ENCODE results near the gene SPTLC3. TPM values are rescaled to one million over a fixed set of nuclear protein-coding genes. Genes with fewer than 3 reads are reported as not detected.
A peak's percentile ranks its signal among the peaks of the same experiment; 100 is the strongest.

The SPTLC3 gene
- total and polyA plus RNA-seq, 2 of the 13 experiments (the other 11 are each of a cell fraction or from before 2014, with no cell fraction given) = 20.5 to 95.6 TPM

DNA sequence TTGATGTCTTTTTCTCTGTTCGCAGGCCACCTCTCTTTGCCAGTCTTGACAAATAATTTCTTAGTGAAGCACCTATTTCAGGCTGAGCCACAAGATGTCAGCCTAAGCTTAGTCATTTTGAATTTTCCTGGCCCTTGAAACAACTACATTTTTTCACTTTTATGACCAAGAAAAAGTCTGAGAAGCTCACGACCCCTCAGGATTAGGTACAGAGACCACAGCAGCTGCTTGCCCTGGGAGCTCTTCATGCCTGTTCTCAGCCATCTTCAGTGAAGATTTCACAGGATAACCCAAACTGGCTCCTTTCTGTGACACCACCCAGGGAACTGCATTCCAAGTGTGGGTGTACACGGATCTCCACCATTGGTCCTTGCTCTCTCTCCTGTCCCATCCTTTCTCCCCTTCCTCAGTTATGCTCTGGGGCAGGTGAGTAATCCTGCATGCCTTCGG is 38.4 kb upstream of the SPTLC3 start:
- Histone ChIP-seq H3K27me3 (ENCODE audit: control insufficient read depth in 1 of 2, insufficient read depth in 2 of 2, low read length in 2 of 2) (no peaks in the 10 kb centered on the region), H3K4me1 (ENCODE audit: insufficient read depth, low read length) (peaks cover 30% of the 10 kb centered on the region), H3K36me3 (replicated peaks in 1 of 2; ENCODE audit: control insufficient read depth in 1 of 2, insufficient read depth in 2 of 2, low read length in 2 of 2) (no peaks in the 10 kb centered on the region), H3K4me2 (ENCODE audit: low read depth, low read length) (peak overlapping the region; percentile 14; the same call in 1 of the 2 replicates), H3K79me2 (ENCODE audit: insufficient read depth, low read length) (no peaks in the 10 kb centered on the region), H3K4me3 (replicated peaks in 1 of 3; ENCODE audit: insufficient read depth in 1 of 3, low read depth in 2 of 3, low read length in 3 of 3) (no peak overlapping the region), H3K9ac (ENCODE audit: insufficient read depth, low read depth, low read length) (no peak overlapping the region), H2AFZ (ENCODE audit: low read length) (no peak overlapping the region), H4K20me1 (ENCODE audit: insufficient read depth, low read length) (no peaks in the 10 kb centered on the region), H3K27ac (ENCODE audit: extremely low read length, insufficient read depth, low read length) (no peak overlapping the region), H3K9me3 (ENCODE audit: low read length) (peaks cover 23% of the 10 kb centered on the region)
- intact Hi-C loops (cut with micrococcal nuclease; ENCODE audit: unreplicated experiment) (loop anchor here (1.0 to 5.0 kb wide), 5 partner anchors 45 to 576 kb away; no protein-coding TSS in a partner anchor), in situ Hi-C loops (cut with HindIII; ENCODE audit: extremely low pct_ligation_motif_present, low pct_unique_long_range_greater_than_20kb) (loop anchor here (10.0 to 25.0 kb wide), 2 partner anchors 317 to 814 kb away; partner anchors contain the start of genes ESF1 and NDUFAF5)
- BruUV-seq (replicated peaks) = no TSS peak
- ChIA-PET CTCF (ENCODE audit: low intra/inter-chr PET ratio, low total read pairs) (interaction anchor here (1.4 to 6.2 kb wide), 6 partner anchors 38 to 291 kb away, joined by 4 to 164 read pairs (median 10); partner anchors contain the start of gene SPTLC3), POLR2A (interaction anchor here (1.1 kb wide), 1 partner anchor 292 kb away, joined by 3 read pairs; no protein-coding TSS in a partner anchor)
- DNase-seq (ENCODE audit: low spot score) (peak; percentile 74), ATAC-seq (peak; percentile 80), FAIRE-seq (peak; percentile 58)
- WGBS (ENCODE audit: low lambda C conversion rate) = 56% methylated on average over 4 of the region's 4 CpGs
- no peak for TF ChIP-seq MAFF (IDR thresholded peaks at IDR 0.05; ENCODE audit: low read depth, low read length)
- TF ChIP-seq ZNF3 (CRISPR knock-in tag; IDR thresholded peaks at IDR 0.05) = no peak
- 0 out of 2 replicates have a peak, but pooled peaks have one; percentile 65 for TF ChIP-seq TOE1 (CRISPR knock-in tag; IDR thresholded peaks at IDR 0.05)
- TF ChIP-seq SRSF1 (optimal IDR thresholded peaks at IDR 0.05; ENCODE audit: low read depth, low read length) = no peak
- TF ChIP-seq, protein P1, sequence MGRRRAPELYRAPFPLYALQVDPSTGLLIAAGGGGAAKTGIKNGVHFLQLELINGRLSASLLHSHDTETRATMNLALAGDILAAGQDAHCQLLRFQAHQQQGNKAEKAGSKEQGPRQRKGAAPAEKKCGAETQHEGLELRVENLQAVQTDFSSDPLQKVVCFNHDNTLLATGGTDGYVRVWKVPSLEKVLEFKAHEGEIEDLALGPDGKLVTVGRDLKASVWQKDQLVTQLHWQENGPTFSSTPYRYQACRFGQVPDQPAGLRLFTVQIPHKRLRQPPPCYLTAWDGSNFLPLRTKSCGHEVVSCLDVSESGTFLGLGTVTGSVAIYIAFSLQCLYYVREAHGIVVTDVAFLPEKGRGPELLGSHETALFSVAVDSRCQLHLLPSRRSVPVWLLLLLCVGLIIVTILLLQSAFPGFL (CRISPR knock-in tag; IDR thresholded peaks at IDR 0.05) = no peak
- no peak for TF ChIP-seq ZNF101 (CRISPR knock-in tag; IDR thresholded peaks at IDR 0.05; ENCODE audit: borderline replicate concordance, low read depth)
- peak; percentile 82; the same call in 1 of the 2 replicates for TF ChIP-seq ZNF383 (CRISPR knock-in tag; IDR thresholded peaks at IDR 0.05; ENCODE audit: borderline replicate concordance)
- peak; percentile 65 for TF ChIP-seq REPIN1 (CRISPR knock-in tag; IDR thresholded peaks at IDR 0.05; ENCODE audit: borderline replicate concordance, low read depth)
- TF ChIP-seq, protein P2, sequence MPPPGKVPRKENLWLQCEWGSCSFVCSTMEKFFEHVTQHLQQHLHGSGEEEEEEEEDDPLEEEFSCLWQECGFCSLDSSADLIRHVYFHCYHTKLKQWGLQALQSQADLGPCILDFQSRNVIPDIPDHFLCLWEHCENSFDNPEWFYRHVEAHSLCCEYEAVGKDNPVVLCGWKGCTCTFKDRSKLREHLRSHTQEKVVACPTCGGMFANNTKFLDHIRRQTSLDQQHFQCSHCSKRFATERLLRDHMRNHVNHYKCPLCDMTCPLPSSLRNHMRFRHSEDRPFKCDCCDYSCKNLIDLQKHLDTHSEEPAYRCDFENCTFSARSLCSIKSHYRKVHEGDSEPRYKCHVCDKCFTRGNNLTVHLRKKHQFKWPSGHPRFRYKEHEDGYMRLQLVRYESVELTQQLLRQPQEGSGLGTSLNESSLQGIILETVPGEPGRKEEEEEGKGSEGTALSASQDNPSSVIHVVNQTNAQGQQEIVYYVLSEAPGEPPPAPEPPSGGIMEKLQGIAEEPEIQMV (CRISPR knock-in tag; IDR thresholded peaks at IDR 0.05; ENCODE audit: low read depth) = no peak
- TF ChIP-seq ZNF256 (CRISPR knock-in tag; conservative IDR thresholded peaks at IDR 0.05) = no peak
- TF ChIP-seq NFIC (IDR thresholded peaks at IDR 0.05; ENCODE audit: low read length) = no peak
- no peak for TF ChIP-seq ZNF574 (CRISPR knock-in tag; IDR thresholded peaks at IDR 0.05)
- TF ChIP-seq, protein P3, sequence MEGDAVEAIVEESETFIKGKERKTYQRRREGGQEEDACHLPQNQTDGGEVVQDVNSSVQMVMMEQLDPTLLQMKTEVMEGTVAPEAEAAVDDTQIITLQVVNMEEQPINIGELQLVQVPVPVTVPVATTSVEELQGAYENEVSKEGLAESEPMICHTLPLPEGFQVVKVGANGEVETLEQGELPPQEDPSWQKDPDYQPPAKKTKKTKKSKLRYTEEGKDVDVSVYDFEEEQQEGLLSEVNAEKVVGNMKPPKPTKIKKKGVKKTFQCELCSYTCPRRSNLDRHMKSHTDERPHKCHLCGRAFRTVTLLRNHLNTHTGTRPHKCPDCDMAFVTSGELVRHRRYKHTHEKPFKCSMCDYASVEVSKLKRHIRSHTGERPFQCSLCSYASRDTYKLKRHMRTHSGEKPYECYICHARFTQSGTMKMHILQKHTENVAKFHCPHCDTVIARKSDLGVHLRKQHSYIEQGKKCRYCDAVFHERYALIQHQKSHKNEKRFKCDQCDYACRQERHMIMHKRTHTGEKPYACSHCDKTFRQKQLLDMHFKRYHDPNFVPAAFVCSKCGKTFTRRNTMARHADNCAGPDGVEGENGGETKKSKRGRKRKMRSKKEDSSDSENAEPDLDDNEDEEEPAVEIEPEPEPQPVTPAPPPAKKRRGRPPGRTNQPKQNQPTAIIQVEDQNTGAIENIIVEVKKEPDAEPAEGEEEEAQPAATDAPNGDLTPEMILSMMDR (CRISPR knock-in tag; IDR thresholded peaks at IDR 0.05) = peak; percentile 91
- TF ChIP-seq, protein P4, sequence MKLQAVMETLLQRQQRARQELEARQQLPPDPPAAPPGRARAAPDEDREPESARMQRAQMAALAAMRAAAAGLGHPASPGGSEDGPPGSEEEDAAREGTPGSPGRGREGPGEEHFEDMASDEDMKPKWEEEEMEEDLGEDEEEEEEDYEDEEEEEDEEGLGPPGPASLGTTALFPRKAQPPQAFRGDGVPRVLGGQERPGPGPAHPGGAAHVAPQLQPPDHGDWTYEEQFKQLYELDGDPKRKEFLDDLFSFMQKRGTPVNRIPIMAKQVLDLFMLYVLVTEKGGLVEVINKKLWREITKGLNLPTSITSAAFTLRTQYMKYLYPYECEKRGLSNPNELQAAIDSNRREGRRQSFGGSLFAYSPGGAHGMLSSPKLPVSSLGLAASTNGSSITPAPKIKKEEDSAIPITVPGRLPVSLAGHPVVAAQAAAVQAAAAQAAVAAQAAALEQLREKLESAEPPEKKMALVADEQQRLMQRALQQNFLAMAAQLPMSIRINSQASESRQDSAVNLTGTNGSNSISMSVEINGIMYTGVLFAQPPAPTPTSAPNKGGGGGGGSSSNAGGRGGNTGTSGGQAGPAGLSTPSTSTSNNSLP (IDR thresholded peaks at IDR 0.05; ENCODE audit: low read depth, low read length) = no peak
